GM23248 (cell line): ENCODE data around the gene TANGO6.
A peak's percentile ranks its signal among the peaks of the same experiment; 100 is the strongest.

Experiments
- EZH2 ChIP-seq: fragments of 200-600 bp; sonication (generic); IDR thresholded peaks from 2 replicates; pipeline ENCODE4 v1.6.1; 2018; ENCODE audit warnings: antibody characterized with exemption, mild to moderate bottlenecking; ENCODE audit not compliant: insufficient read depth, poor library complexity, severe bottlenecking
- EZH2phosphoT487 ChIP-seq: fragments of 200-600 bp; sonication (generic); IDR thresholded peaks from 2 replicates; pipeline ENCODE4 v1.6.1; 2018; ENCODE audit warnings: antibody characterized with exemption, moderate library complexity, mild to moderate bottlenecking, low read depth; ENCODE audit not compliant: insufficient read depth

- peak; percentile 13 for TF ChIP-seq EZH2
- no peak for TF ChIP-seq EZH2phosphoT487
Measured at GRCh38 chr16:69105501-69106361, 262.4 kb downstream of the TANGO6 start, which contains the start of gene HAS3.
